GM23248 (cell line): ENCODE data around the gene UBE3B.

Source experiments
- EZH2 ChIP-seq: fragments of 200-600 bp; sonication (generic); IDR thresholded peaks from 2 replicates; pipeline ENCODE4 v1.6.1; 2018; ENCODE audit warnings: antibody characterized with exemption, mild to moderate bottlenecking; ENCODE audit not compliant: insufficient read depth, poor library complexity, severe bottlenecking
- EZH2phosphoT487 ChIP-seq: fragments of 200-600 bp; sonication (generic); IDR thresholded peaks from 2 replicates; pipeline ENCODE4 v1.6.1; 2018; ENCODE audit warnings: antibody characterized with exemption, moderate library complexity, mild to moderate bottlenecking, low read depth; ENCODE audit not compliant: insufficient read depth

DNA sequence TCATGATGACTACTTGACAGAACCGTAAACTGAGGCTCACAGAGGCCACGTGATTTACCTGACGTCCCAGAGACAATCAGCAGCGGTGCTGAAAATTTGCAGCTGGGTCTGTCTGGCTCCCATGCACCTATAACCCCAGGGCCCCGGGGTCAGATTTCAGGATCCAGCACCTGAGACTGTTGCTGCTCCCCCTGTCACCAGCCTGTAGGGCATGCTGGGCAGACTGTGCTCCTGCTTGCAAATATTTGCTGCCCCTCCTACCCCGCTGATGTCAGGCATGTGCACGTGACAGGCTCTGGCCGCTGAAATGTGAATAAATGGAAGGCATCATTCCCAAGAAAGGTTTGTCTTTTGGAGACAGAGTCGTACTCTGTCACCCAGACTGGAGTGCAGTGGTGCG lies 89.9 kb downstream of the UBE3B start:
- no peak for TF ChIP-seq EZH2phosphoT487
- no peak for TF ChIP-seq EZH2
